Subcutaneous adipose tissue (tissue), 4 donors: Measurements from ENCODE around the gene RAB7B. TPM values are rescaled to one million over a fixed set of nuclear protein-coding genes. Genes with fewer than 3 reads are reported as not detected.

ENCODE experiments used
- total RNA-seq, 4 donors: library from RNA; depleted of rRNA; stranded (reverse); fragments of >200 nt; gene quantifications; one replicate each; pipeline ENCODE4 v1.1.0, GENCODE V29; 2016
- TF ChIP-seq, protein P1 (sequence below): fragments of 450-650 bp; IDR thresholded peaks from one replicate; pipeline ENCODE4 v1.5.1; 2016; ENCODE audit warnings: low read depth, mild to moderate bottlenecking, control low read depth, antibody characterized with exemption, moderate library complexity

RAB7B gene
- total RNA-seq, 4 donors from 2014 or later: 1.7 to 24.5 (median 7.5) TPM

DNA sequence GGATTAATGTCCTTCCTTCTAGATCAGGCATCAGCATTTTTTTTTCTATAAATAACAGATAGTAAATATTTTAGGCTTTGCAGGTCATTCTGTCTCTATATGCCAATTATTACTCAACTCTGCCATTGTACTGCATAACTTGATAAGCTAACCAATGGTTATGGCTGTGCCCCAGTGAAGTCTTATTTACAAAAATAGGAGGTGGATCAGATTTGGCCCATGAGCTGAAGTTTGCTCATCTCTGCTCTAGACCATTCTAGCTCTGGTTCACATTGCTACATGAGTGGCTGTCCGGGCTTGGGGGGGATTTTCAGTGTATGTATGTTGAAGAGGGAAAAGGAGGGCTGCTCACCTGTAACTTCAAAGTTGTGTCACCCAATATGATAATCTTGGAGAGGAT lies 10.1 kb downstream of the RAB7B start:
- TF ChIP-seq, protein P1, sequence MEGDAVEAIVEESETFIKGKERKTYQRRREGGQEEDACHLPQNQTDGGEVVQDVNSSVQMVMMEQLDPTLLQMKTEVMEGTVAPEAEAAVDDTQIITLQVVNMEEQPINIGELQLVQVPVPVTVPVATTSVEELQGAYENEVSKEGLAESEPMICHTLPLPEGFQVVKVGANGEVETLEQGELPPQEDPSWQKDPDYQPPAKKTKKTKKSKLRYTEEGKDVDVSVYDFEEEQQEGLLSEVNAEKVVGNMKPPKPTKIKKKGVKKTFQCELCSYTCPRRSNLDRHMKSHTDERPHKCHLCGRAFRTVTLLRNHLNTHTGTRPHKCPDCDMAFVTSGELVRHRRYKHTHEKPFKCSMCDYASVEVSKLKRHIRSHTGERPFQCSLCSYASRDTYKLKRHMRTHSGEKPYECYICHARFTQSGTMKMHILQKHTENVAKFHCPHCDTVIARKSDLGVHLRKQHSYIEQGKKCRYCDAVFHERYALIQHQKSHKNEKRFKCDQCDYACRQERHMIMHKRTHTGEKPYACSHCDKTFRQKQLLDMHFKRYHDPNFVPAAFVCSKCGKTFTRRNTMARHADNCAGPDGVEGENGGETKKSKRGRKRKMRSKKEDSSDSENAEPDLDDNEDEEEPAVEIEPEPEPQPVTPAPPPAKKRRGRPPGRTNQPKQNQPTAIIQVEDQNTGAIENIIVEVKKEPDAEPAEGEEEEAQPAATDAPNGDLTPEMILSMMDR: no peak

DNA sequence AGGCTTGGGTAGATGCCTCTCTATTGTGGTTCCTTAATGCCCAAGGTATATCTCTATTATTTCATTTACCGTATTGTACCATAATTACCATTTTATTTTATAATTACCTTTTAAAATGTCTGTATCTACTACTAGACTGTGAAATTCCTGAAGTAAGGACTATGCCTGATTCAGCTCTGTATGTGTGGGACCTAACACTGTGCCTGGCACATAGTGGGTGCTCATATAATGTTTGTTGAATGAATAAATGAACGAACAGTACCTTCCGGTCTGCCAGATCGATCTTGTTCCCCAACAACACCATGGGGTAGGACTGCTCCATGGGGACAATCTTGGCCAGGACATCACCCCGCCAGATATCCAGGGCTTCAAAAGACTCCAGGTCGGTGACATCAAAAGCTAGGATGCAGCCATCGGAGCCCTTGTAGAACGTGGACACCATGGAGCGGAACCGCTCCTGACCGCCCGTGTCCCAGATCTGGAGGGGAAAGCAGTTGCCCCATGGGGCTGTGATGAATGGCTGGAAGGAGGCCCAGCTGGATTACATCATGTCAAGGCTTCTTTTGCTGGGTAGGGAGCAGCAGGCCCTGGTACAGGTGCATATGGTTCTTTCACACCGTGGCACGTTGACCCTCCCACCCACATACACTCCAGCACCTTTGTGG lies 10.8 kb downstream of the RAB7B start:
- TF ChIP-seq, protein P1: no peak

DNA sequence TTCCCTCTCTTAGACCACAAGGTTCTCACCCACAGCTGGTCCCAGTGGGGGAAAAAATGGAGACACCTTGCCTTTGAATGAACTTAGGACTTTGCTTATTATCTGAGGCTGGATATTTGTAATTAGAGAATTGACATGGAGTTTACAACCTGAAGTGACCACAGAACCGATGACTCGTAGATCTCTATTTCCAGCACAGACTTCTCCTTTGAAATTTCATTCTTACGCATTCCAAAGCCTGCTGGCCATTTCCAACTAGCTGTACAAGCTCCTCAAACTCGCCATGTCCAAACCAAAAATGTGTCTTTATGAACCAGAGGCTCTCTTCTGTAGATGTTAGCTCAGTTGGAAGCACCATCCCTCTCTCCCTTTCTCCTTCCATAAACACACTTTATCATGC lies 12.0 kb downstream of the RAB7B start:
- TF ChIP-seq, protein P1: no peak

DNA sequence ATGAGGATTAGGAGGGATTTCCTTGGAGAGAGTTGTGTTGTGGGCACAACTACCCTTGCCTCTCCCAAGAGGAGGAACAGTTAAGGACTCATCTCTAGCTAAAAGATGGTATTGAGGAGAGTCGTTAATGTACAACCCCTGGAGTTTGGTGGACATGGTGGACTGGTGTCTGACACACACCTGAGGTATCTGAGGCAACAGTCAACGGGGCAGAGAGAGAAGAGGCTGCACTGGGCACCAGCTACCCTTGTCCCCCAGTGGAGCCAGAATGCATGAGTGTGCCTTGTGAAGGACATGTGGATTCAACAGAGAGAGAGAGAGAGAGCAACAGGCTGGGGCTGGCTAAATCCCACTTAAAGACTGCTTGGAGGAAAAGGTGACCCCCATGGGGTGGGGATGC lies 13.0 kb downstream of the RAB7B start:
- TF ChIP-seq, protein P1: no peak

DNA sequence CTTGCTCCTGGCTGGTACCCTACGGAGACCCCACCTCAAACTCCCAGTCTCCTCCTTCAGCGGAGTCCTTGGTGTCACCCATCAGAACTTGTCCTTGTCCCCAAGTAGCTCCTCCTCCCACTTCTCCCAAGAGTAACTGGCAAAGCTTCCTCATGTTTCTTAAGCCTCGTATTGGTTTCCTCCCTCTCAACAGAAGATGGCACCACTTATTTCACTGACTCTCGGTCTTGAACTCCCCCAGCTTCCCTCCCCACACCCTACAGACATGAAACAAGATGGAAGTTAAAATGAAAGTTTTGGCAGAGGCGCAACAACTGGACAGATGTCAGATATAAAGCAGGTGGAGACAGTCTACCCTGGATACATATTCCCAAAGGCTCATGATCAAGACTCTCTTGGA lies 13.4 kb downstream of the RAB7B start:
- TF ChIP-seq, protein P1: no peak

DNA sequence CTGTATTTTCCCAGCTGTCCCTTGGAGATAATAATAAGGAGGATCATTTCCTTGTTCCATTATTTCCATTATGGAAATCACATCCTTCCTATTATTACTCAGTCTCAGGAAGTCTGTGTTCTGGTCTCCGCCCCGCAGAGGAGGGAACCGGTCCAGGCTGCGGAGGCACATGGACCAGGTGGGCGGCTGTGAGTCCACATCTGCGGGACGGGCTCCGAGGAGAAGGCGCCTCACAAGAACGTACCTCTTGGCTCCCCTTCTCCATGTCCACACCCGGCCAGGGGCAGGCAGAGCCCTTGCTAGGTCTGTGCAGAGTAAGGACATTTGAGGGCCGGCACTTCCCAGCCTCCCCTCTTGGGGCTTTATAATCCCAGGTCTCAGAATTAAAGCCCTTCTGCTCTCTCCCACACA lies 14.6 kb downstream of the RAB7B start:
- TF ChIP-seq, protein P1: no peak

DNA sequence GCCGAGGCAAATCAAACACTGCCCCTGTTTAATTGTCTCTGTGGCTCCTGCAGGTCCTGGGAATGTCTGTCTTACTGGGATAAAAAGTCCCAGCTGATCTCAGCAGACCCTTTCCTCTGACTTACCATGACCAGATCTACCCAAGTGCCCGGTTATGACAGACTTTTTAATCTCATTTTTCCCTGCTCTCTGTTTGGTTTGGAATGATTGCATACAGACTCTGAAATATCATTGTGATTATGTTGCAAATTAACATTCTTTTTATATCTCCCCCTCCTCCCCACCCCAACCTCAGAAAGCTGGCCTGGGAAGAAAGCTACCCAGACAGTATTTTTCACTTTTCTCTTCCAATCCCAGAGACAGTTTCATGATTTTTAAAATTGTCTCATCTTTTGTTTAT lies 16.3 kb downstream of the RAB7B start:
- TF ChIP-seq, protein P1: no peak
